Uterus (tissue), 2 donors: Measurements from ENCODE around the gene MTIF3.

Experiments used
- POLR2A ChIP-seq, 2 donors: fragments of 450-650 bp; IDR thresholded peaks; one replicate each; pipeline ENCODE4 v1.6.1; 2016; ENCODE audit warnings: antibody characterized with exemption in 2 of 2, mild to moderate bottlenecking in 1 of 2, moderate library complexity in 1 of 2
- TF ChIP-seq, protein P1 (sequence below), 4 experiments: fragments of 200-600 bp in 2 of 4; fragments of 450-650 bp in 2 of 4; sonication (generic) in 2 of 4; IDR thresholded peaks; one replicate each; pipeline ENCODE4 v1.5.1; 2016 to 2019; ENCODE audit warnings: antibody characterized with exemption in 4 of 4, mild to moderate bottlenecking in 2 of 4, moderate library complexity in 1 of 4

DNA sequence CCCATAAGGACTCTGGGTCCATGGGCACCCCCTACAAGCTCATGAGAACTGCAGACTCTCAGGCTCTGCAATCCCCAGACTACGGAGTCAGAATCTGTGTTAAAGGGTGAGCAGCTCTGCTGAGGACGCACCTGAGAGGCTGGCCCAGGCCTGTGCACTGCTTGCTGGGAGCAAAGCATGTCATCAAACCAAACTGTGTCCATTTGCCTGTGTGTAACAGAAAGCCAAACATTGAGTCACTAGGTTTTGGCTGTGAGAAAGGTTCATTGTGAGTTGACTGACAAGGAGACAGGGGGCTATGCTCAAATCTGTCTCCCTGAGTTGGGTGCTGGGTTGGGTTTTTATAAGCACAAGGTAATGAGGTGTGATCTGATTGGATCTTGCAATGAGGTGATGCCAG is 22.1 kb upstream of the MTIF3 start:
- no peak for TF ChIP-seq POLR2A (IDR thresholded peaks at IDR 0.05)
- TF ChIP-seq, protein P1, sequence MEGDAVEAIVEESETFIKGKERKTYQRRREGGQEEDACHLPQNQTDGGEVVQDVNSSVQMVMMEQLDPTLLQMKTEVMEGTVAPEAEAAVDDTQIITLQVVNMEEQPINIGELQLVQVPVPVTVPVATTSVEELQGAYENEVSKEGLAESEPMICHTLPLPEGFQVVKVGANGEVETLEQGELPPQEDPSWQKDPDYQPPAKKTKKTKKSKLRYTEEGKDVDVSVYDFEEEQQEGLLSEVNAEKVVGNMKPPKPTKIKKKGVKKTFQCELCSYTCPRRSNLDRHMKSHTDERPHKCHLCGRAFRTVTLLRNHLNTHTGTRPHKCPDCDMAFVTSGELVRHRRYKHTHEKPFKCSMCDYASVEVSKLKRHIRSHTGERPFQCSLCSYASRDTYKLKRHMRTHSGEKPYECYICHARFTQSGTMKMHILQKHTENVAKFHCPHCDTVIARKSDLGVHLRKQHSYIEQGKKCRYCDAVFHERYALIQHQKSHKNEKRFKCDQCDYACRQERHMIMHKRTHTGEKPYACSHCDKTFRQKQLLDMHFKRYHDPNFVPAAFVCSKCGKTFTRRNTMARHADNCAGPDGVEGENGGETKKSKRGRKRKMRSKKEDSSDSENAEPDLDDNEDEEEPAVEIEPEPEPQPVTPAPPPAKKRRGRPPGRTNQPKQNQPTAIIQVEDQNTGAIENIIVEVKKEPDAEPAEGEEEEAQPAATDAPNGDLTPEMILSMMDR (IDR thresholded peaks at IDR 0.05): no peak
